RWPE2 (cell line): ENCODE results near the gene KL.

Experiments used
- ATAC-seq: fragments of 200-7000 bp; cut with Tn5 transposase; 3 replicates; pipeline ENCODE4 v1.9.1; 2021; ENCODE audit warnings: low read depth
- DNase-seq: peaks from one replicate; pipeline ENCODE4 v3.0.0-alpha.2; 2020; ENCODE audit warnings: low spot score
- H3K27ac ChIP-seq: fragments of 450-650 bp; 2 replicates; pipeline ENCODE4 v1.5.1; 2017; ENCODE audit warnings: mild to moderate bottlenecking; ENCODE audit not compliant: poor library complexity, severe bottlenecking
- H3K27me3 ChIP-seq: fragments of 250-450 bp; sonication (Bioruptor Pico); 2 replicates; pipeline ENCODE4 v1.5.1; 2021; ENCODE audit warnings: mild to moderate bottlenecking, moderate library complexity; ENCODE audit not compliant: insufficient read depth, poor library complexity, severe bottlenecking
- H3K36me3 ChIP-seq: fragments of 250-450 bp; sonication (Bioruptor Pico); 2 replicates; pipeline ENCODE4 v1.5.1; 2020; ENCODE audit warnings: low read depth, mild to moderate bottlenecking, moderate library complexity
- H3K4me1 ChIP-seq: fragments of 250-450 bp; sonication (Bioruptor Pico); 2 replicates; pipeline ENCODE4 v1.5.1; 2021; ENCODE audit warnings: mild to moderate bottlenecking, moderate library complexity; ENCODE audit not compliant: insufficient read depth, poor library complexity, severe bottlenecking
- H3K4me3 ChIP-seq: fragments of 250-450 bp; sonication (Bioruptor Pico); 2 replicates; pipeline ENCODE4 v1.5.1; 2021; ENCODE audit warnings: mild to moderate bottlenecking, moderate library complexity; ENCODE audit not compliant: severe bottlenecking
- H3K9me3 ChIP-seq: fragments of 250-450 bp; sonication (Bioruptor Pico); 2 replicates; pipeline ENCODE4 v1.5.1; 2021; ENCODE audit warnings: mild to moderate bottlenecking, moderate library complexity; ENCODE audit not compliant: severe bottlenecking
- CTCF ChIP-seq: fragments of 450-650 bp; IDR thresholded peaks from one replicate; pipeline ENCODE4 v1.5.1; 2017; ENCODE audit warnings: mild to moderate bottlenecking, moderate library complexity; ENCODE audit not compliant: poor library complexity, severe bottlenecking

KL gene

DNA sequence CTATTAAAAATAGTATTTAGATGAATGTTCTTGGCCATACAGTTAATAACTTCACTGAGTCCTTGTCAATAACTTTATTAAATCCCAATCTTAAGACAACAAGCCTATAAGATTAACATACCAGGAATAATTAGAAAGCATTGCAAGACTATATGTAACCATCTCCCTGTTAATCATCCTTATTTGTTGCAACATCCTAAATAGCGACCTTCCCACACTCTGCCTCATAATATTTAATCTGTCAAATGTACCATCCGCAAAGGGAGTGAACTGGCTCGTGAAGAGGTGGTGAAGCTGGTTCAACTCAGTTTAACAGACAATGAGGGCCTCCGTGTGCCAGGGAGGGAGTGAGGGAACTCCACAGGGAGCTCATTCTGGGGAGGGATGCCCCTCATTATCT is 33.9 kb downstream of the KL start:
- no peak for ATAC-seq

GRCh38 chr13:33051632-33052031 is 35.4 kb downstream of the KL start:
- no peaks in the 10 kb centered on the region for H3K27me3 ChIP-seq
- no peaks in the 10 kb centered on the region for H3K9me3 ChIP-seq
- no peaks in the 10 kb centered on the region for H3K36me3 ChIP-seq
- H3K27ac ChIP-seq: no peak overlapping the region
- ATAC-seq (no peak), DNase-seq (no peak)
- no peaks in the 10 kb centered on the region for H3K4me1 ChIP-seq
- no peak overlapping the region for H3K4me3 ChIP-seq
- TF ChIP-seq CTCF: no peak

More for the DNA sequence above, 33.9 kb downstream of the KL start:
- Histone ChIP-seq H3K27me3 (no peaks in the 10 kb centered on the region), H3K9me3 (no peaks in the 10 kb centered on the region), H3K4me1 (no peaks in the 10 kb centered on the region), H3K36me3 (no peaks in the 10 kb centered on the region), H3K4me3 (no peak overlapping the region), H3K27ac (no peak overlapping the region)
- TF ChIP-seq CTCF: no peak
- DNase-seq: no peak

DNA sequence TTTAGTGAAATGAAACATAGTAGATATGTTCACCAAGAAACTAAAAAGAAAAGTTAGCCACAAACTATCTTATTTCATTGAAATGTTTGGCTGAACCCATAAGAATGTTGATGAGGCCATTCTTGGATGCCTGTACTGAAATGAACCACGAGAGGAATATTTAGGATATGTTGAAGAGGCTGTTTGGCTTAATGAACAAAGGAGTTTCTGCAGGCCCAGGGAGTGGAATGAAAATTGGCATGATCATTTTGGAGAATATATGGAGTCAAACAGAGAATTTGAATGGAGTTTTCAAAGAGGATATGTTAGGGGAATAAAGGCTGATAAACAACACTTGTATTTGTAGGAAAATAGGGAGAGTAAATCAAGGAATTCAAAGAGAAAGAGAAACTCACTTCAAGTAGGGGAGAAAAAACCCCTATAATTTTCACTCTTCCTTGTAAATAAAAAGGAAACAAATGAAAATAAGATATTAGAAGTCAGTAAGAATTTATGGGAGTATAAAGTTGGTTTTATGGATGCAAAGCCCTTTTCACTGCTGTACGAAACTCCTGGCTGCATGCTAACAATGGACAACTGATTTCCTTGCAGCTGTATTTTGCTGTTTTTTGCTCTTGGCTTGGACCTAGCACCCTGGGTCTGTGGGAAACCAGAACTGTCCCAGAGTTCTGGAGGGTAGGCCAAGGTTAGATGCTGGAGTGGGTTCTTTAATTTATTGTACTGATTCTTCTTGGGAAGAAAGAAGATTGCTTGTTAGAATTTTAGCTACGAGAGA is 36.5 kb downstream of the KL start:
- ATAC-seq (no peak), DNase-seq (no peak)
- no peaks in the 10 kb centered on the region for H3K36me3 ChIP-seq
- no peak for TF ChIP-seq CTCF
- H3K4me3 ChIP-seq: no peak overlapping the region
- no peaks in the 10 kb centered on the region for H3K9me3 ChIP-seq
- no peak overlapping the region for H3K27ac ChIP-seq
- H3K4me1 ChIP-seq: no peaks in the 10 kb centered on the region
- no peaks in the 10 kb centered on the region for H3K27me3 ChIP-seq

GRCh38 chr13:33053397-33054066 is 37.3 kb downstream of the KL start:
- Histone ChIP-seq H3K36me3 (no peaks in the 10 kb centered on the region), H3K27ac (no peak overlapping the region), H3K27me3 (no peaks in the 10 kb centered on the region), H3K9me3 (no peaks in the 10 kb centered on the region), H3K4me1 (no peaks in the 10 kb centered on the region), H3K4me3 (no peak overlapping the region)
- no peak for TF ChIP-seq CTCF
- DNase-seq: no peak
- ATAC-seq: no peak
